ENCODE results near the gene C14orf132. TPM values are rescaled to one million over a fixed set of nuclear protein-coding genes. Genes with fewer than 3 reads are reported as not detected.
"Not testable (repeated sequence)": the region's sequence is repeated elsewhere in the genome, so short reads cannot be mapped to it uniquely, and the experiment has no call there.

Gene C14orf132
- total RNA-seq, 2 donors from 2014 or later: not detected

DNA sequence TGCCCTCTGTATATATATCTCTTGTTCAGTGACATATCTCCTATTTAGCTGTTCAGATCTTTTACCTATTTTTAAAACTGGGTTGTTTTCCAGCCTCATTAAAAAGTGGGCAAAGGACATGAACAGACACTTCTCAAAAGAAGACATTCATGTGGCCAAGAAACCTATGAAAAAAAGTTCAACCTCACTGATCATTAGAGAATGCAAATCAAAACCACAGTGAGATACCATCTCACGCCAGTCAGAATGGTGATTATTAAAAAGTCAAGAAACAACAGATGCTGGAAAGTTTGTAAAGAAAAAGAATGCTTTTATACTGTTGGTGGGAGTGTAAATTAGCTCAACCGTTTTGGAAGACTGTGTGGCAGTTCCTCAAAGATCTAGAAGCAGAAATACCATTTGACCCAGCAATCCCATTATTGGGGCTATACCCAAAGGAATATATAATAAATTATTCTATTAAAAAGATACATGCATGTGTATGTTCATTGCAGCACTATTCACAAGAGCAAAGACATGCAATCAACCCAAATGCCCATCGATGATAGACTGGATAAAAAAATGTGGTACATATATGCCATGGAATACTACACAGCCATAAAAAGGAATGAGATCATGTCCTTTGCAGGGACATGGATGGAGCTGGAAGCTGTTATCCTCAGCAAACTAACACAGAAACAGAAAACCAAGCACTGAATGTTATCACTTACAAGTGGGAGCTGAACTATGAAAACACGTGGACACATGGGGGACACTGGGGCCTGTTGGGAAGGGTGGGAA lies 34.3 kb downstream of the C14orf132 start:
- not testable (repeated sequence) for H3K27ac Mint-ChIP-seq; H3K9me3 Mint-ChIP-seq; H3K4me1 Mint-ChIP-seq (ENCODE audit: low read depth in 2 of 2); DNase-seq (ENCODE audit: low spot score); H3K36me3 Mint-ChIP-seq; H3K4me3 Mint-ChIP-seq; ATAC-seq
- peaks cover 15 to 21% of the 10 kb centered on the region in 2 donors for H3K27me3 Mint-ChIP-seq

DNA sequence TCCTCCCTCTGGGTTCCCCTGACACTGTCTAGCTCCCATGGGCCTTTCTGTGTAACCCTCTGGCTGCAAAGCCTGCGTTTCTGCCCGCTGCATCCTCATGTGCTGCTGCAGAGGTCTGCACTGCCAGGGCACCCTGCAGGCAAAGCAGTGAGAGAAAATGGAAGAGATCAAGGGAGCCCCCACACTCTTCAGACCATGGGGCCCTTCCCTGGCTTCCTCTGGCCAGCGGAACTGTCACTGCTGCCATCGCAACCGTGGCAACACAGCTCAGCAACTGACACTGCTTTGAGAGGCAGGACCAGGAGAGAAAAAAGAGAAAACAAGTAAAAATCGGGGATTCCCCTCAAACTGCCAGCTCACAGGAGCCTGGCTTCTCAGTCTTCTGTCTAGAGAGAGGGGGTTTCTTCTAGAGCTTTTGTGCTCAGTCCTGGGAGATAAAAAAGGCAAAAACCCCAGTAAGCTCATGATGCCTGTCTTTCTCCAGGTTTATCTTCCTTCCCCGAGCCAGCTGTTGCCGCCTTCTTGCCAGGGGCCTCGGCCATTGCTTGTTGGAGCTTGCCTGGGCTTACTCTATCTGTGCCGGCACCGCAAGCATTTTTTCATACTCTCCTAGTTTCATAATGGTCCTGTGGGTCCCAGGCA lies 38.9 kb downstream of the C14orf132 start:
- Mint-ChIP-seq H3K27ac (no peak overlapping the region), H3K27me3 (peaks cover 19 to 24% of the 10 kb centered on the region in 2 donors), H3K4me3 (no peak overlapping the region)

DNA sequence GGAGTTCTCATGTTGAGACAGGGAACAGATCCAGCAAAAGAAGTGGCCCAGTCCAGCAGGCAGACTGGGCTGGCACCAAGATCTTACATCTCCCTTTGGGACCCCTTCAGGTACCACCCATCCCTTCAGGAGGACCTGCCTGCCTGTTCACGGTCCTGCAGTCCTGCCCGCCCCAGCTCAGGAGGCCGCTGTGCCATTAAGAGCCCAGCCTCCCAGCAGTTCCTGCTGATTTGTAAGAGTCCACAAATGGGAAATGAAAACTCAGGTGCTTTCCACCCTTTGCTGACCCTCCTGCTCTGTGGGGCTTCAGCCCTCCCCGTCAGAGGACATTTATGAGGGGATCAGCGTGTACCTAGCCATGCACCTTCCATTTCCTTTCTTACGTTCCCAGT lies 39.5 kb downstream of the C14orf132 start:
- Mint-ChIP-seq H3K36me3 (no peaks in the 10 kb centered on the region), H3K27ac (no peak overlapping the region), H3K27me3 (peaks cover 18 to 29% of the 10 kb centered on the region in 2 donors), H3K4me1 (ENCODE audit: low read depth in 2 of 2) (no peaks in the 10 kb centered on the region), H3K4me3 (no peak overlapping the region), H3K9me3 (no peaks in the 10 kb centered on the region)
- DNase-seq (ENCODE audit: low spot score) (no peak), ATAC-seq (no peak)

More for the DNA sequence above, 38.9 kb downstream of the C14orf132 start:
- H3K4me1 Mint-ChIP-seq (ENCODE audit: low read depth in 2 of 2): no peaks in the 10 kb centered on the region
- ATAC-seq (no peak), DNase-seq (ENCODE audit: low spot score) (no peak)
- no peaks in the 10 kb centered on the region for H3K9me3 Mint-ChIP-seq
- H3K36me3 Mint-ChIP-seq: no peaks in the 10 kb centered on the region

DNA sequence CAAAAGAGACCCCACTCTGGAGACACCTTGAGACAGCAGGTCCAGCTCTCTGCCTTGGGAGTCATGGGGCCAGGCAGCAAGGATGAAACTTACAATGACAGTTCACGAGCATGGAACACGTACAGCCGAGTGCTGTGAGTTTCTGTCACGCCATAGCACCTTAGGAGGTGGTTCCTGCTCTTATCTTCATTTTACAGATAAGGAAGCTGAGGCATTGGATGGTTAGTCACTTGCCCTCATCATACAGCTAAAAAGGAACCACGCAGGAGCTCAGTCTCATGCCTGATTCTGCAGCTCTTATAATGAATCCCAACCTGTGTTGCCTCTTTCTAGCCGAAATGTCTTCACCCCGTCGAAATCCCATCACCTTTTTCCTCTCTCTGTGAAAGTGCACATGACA lies 39.9 kb downstream of the C14orf132 start:
- peaks cover 20 to 30% of the 10 kb centered on the region in 2 donors for H3K27me3 Mint-ChIP-seq
- no peak overlapping the region for H3K4me3 Mint-ChIP-seq
- H3K9me3 Mint-ChIP-seq: no peaks in the 10 kb centered on the region
- H3K36me3 Mint-ChIP-seq: no peaks in the 10 kb centered on the region
- no peaks in the 10 kb centered on the region for H3K4me1 Mint-ChIP-seq (ENCODE audit: low read depth in 2 of 2)
- no peak overlapping the region for H3K27ac Mint-ChIP-seq
- ATAC-seq (no peak), DNase-seq (ENCODE audit: low spot score) (no peak)

DNA sequence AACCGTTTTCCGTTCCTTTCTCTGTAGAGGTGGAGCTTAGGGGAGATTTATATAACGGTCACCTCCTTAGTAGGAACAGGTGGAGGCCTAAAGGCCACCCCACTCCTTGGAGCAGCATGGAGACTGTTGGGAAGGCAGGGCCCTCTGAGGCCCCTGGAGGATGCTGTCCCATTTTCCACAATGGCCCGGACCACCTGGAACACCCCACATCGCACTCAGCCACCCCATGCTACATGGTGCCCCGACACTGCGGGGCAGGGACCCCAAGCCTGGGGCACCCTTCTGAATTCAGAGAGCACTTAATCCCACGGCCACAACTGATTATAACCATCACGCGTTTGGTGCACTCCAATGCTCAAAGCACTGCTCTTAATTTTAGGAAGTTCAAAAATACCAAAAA lies 41.4 kb downstream of the C14orf132 start:
- Mint-ChIP-seq H3K27ac (no peak overlapping the region), H3K27me3 (peaks cover 15 to 24% of the 10 kb centered on the region in 2 donors), H3K9me3 (no peaks in the 10 kb centered on the region), H3K4me1 (ENCODE audit: low read depth in 2 of 2) (no peaks in the 10 kb centered on the region), H3K4me3 (no peak overlapping the region), H3K36me3 (no peaks in the 10 kb centered on the region)
- ATAC-seq (no peak), DNase-seq (ENCODE audit: low spot score) (no peak)

DNA sequence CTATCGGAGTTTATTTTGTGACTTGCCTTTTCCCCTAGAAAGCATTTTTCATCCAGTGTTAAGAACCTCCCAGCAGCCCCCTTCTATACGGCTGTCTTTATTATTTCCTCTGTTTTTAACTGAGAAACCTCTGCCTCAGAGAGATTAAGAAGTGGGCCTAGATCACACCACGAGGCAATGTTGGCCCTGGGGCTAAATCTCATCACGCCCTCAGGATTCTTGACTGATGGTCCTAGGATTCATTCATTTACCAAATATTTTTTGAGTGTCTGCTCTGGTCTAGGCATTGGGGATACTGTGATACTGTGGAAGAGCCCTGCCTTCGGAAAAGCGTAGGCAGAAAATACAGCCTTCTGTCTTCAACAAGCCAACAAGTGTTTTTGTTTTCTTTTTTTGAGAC lies 42.1 kb downstream of the C14orf132 start:
- no peaks in the 10 kb centered on the region for H3K4me1 Mint-ChIP-seq (ENCODE audit: low read depth in 2 of 2)
- H3K36me3 Mint-ChIP-seq: no peaks in the 10 kb centered on the region
- no peak overlapping the region for H3K4me3 Mint-ChIP-seq
- no peaks in the 10 kb centered on the region for H3K9me3 Mint-ChIP-seq
- DNase-seq (ENCODE audit: low spot score): no peak
- no peak overlapping the region for H3K27ac Mint-ChIP-seq
- H3K27me3 Mint-ChIP-seq: peaks cover 11 to 18% of the 10 kb centered on the region in 2 donors
- ATAC-seq: no peak

DNA sequence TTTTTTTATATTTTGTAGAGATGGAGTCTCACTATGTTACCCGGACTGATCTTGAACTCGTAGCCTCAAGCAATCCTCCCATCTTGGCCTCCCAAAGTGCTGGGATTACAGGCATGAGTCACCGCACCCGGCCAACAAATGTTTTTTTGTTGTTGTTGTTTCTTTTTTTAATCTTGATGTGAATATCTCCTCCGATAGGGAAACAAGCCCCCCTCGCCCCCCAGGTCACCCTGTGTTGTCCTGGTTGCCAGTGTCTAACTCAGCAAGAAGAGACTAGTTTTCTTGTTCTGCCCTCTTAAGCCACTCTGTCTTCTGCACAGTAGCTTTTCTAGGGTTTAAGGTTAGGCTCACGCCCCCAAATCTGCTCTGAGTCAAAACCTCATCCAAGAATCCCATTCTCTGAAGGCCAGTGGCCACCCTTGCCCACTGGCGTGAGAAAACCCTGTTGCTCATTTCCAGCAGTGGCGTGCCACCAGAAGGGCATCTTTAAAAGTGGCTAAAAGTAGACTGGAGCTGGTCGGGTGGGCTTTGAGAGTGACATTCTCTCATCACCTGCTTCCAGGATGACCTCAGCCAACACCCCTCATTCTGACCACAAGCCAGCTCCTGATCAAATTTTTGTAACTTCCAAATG lies 42.7 kb downstream of the C14orf132 start:
- DNase-seq (ENCODE audit: low spot score) (no peak), ATAC-seq (no peak)
- no peaks in the 10 kb centered on the region for H3K4me1 Mint-ChIP-seq (ENCODE audit: low read depth in 2 of 2)
- peaks cover 8 to 15% of the 10 kb centered on the region in 2 donors for H3K27me3 Mint-ChIP-seq
- H3K9me3 Mint-ChIP-seq: no peaks in the 10 kb centered on the region
- no peak overlapping the region for H3K27ac Mint-ChIP-seq
- H3K36me3 Mint-ChIP-seq: no peaks in the 10 kb centered on the region
- no peak overlapping the region for H3K4me3 Mint-ChIP-seq

DNA sequence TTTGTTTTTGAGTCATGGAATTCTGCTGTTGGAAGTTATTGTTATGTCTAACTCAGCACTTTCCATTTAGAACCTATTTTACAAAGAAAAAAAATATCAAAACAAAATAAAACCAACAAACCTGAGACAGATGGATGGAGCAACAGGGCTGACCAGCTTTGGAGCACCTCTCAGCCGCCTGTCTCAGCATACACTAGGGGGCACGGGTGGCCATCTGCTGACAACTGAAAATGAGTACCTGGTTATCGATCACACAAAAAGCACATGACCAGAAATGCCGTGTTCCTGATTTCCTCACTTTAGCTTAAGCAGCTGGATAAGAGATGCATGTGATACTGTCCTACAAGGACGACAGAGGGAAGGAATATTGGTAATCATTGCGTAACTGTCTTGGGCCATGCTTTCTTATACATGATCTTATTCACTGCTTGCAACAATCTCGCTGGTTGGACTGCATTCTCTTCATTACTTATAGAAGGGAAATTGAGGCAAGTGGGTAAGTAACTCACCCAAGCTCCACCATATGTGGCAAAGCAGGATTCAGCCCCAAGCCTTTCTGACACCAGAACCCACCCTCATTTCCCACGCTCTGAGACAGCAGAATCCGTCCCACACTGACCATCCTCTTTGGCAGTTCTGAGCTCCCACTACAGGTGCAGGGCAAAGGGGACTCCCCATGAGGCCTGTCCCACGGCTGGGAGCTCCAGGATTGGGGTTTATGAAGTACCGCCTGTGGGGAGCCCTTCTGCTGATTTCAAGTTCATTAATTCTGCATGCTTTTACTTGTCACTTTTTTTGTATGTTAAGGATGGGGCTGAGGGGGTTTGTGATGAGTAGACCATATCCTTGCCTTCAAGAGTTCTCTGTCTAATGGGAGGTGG lies 43.5 kb downstream of the C14orf132 start:
- H3K36me3 Mint-ChIP-seq: no peaks in the 10 kb centered on the region
- no peak overlapping the region for H3K4me3 Mint-ChIP-seq
- no peak overlapping the region for H3K27ac Mint-ChIP-seq
- DNase-seq (ENCODE audit: low spot score): no peak
- no peak for ATAC-seq
- peaks cover 3 to 15% of the 10 kb centered on the region in 2 donors for H3K27me3 Mint-ChIP-seq
- H3K4me1 Mint-ChIP-seq (ENCODE audit: low read depth in 2 of 2): no peaks in the 10 kb centered on the region
- H3K9me3 Mint-ChIP-seq: no peaks in the 10 kb centered on the region

DNA sequence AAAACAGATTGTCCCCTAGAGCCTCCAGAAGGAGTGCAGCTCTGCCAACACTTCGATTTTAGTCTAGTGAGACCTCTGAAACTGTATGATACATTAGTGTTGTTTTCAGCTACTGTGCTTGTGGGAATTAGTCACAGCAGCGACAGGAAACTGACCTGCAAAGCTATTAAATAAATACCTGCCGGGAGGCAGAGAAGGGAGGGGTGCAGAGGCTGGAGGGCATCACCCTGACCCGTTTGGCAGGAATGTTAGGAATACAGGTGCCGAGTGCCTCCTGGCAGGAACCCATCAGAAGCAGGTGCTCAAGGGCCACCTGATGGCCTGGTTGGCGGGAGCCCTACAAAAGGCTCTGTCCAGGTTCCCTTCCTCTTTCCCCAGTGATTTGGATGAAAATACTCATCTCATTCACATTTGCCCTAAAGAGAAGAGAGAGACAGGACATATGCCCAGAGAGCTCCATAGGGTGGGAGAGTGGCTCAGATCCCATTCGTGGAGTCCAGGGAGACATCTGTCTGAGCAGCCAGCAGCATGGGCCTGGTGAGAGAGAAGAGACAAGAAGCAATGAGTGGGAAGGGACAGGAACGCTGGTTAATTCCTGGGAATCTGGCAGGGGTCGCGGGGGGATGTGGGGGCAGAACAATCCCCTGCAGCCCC lies 44.6 kb downstream of the C14orf132 start:
- Mint-ChIP-seq H3K9me3 (no peaks in the 10 kb centered on the region), H3K4me3 (no peak overlapping the region), H3K27ac (no peak overlapping the region), H3K4me1 (ENCODE audit: low read depth in 2 of 2) (no peaks in the 10 kb centered on the region), H3K36me3 (no peaks in the 10 kb centered on the region), H3K27me3 (peaks cover 3 to 15% of the 10 kb centered on the region in 2 donors)
- no peak for DNase-seq (ENCODE audit: low spot score)
- ATAC-seq: no peak

DNA sequence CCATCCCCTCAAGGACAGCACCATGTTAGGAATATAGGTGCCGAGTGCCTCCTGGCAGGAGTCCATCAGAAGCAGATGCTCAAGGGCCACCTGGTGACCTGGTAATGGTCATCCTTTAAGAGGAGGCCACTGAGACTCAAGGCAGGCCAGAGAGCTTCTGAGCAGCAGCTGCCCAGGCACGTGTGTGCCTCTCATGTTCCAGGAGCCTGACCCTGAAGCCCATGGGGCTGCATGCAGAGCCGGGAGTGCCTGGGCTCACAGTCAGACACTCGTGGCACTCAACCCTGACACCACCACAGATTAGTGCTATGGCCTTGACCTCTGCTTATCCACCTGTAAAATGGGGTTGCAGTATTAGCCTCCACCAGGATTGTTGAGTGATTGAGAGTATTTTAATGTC lies 45.6 kb downstream of the C14orf132 start:
- no peaks in the 10 kb centered on the region for H3K36me3 Mint-ChIP-seq
- H3K27ac Mint-ChIP-seq: no peak overlapping the region
- no peaks in the 10 kb centered on the region for H3K4me1 Mint-ChIP-seq (ENCODE audit: low read depth in 2 of 2)
- ATAC-seq (no peak), DNase-seq (ENCODE audit: low spot score) (no peak)
- no peak overlapping the region for H3K4me3 Mint-ChIP-seq
- H3K9me3 Mint-ChIP-seq: no peaks in the 10 kb centered on the region
- peaks cover 3 to 8% of the 10 kb centered on the region in 2 donors for H3K27me3 Mint-ChIP-seq

DNA sequence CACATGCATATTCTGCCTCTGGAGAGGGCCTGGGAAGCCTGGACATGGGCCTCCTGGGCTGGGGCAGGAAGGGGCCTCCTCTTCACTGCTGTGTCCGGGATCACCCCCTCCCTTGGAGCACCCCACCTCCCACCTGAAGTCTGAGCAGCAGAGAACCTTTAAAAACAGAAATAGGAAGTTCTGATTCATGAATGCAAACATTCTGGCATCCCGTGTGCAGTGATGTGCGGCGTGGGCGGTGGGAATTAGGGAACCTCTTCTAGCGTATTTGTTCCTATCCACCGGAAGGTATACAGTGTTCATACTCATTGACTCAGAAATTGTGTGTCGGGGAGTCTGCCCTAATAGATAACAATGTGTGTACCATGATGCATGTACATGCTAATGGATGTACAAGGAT lies 46.2 kb downstream of the C14orf132 start:
- Mint-ChIP-seq H3K4me3 (no peak overlapping the region), H3K4me1 (ENCODE audit: low read depth in 2 of 2) (no peaks in the 10 kb centered on the region), H3K36me3 (no peaks in the 10 kb centered on the region), H3K27me3 (peaks cover 3 to 8% of the 10 kb centered on the region in 2 donors), H3K27ac (no peak overlapping the region), H3K9me3 (no peaks in the 10 kb centered on the region)
- DNase-seq (ENCODE audit: low spot score): no peak
- ATAC-seq: no peak

DNA sequence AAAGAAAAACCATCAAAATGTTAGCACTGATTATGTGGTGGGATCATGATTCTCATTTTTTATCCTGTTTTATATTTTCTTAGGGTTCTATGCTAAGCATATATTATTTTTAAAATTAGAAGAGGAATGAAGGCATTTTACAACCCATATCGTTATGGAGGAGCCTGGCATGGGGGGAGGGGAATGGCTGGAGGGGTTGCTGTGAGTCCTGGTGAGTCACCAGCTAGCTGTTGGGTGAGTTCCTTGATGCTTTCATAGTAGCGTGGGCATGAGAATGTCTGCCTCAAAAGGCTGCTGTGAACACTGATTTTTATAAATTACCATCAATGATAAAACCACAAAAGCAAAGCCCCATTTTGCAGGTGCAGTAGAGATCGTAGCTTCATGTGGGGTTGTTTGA lies 46.9 kb downstream of the C14orf132 start:
- Mint-ChIP-seq H3K9me3 (no peaks in the 10 kb centered on the region), H3K27me3 (peaks cover 4 to 8% of the 10 kb centered on the region in 2 donors), H3K27ac (no peak overlapping the region), H3K36me3 (no peaks in the 10 kb centered on the region), H3K4me1 (ENCODE audit: low read depth in 2 of 2) (no peaks in the 10 kb centered on the region), H3K4me3 (no peak overlapping the region)
- DNase-seq (ENCODE audit: low spot score) (no peak), ATAC-seq (no peak)

DNA sequence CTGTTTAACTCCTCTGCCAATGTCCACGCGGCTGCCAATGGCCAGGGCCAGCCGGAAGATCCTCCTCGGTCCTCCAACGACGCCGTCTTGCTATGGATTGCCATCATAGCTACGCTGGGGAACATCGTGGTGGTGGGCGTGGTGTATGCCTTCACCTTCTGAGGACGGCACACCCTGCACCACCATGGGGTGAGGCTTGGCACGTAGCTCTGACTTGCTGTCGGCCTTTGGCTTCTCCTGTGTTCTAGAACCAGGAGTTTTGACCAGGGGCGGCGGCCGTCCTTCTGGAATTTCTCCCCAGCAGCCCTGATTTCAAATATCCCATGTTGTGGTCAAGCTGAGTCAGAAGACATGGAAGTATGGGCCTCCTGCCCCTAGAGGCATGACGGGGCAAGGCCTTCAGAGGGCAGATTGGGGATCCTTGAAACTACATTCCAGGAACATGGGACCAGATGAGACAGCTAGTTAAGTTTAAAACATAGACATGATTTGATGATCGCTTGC lies 47.5 kb downstream of the C14orf132 start:
- DNase-seq (ENCODE audit: low spot score) (no peak), ATAC-seq (no peak)
- Mint-ChIP-seq H3K4me1 (ENCODE audit: low read depth in 2 of 2) (no peaks in the 10 kb centered on the region), H3K27ac (no peak overlapping the region), H3K27me3 (peaks cover 5 to 8% of the 10 kb centered on the region in 2 donors), H3K4me3 (no peak overlapping the region), H3K36me3 (no peaks in the 10 kb centered on the region), H3K9me3 (no peaks in the 10 kb centered on the region)

Data from natural killer cell treated with Interleukin-12 subunit alpha and Interleukin-12 subunit beta and Interleukin-15 and Interleukin-18, amount 100 ng/mL, for 72 hours (primary cell).